ENCODE measurements around the gene MMADHC.

The MMADHC gene

DNA sequence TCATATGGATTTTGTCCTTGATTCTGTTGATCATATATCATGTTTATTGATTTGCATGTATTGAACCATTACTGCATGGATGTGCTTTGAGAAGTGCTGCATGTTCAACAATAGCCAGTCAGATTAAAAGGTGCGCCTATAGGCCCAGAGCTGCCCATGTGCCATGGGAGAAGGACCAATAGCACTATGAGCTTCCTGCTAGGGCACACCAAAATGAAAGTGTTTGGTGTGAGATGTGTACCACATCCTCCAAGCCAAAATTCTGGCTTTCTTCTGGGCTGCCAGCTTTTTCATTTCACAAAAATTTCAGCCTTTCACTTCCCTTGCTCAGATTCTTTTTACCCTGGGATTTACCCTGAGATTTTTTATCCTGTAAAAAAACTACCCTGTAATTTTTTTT lies 34.8 kb upstream of the MMADHC start:
- TF ChIP-seq, protein P1, sequence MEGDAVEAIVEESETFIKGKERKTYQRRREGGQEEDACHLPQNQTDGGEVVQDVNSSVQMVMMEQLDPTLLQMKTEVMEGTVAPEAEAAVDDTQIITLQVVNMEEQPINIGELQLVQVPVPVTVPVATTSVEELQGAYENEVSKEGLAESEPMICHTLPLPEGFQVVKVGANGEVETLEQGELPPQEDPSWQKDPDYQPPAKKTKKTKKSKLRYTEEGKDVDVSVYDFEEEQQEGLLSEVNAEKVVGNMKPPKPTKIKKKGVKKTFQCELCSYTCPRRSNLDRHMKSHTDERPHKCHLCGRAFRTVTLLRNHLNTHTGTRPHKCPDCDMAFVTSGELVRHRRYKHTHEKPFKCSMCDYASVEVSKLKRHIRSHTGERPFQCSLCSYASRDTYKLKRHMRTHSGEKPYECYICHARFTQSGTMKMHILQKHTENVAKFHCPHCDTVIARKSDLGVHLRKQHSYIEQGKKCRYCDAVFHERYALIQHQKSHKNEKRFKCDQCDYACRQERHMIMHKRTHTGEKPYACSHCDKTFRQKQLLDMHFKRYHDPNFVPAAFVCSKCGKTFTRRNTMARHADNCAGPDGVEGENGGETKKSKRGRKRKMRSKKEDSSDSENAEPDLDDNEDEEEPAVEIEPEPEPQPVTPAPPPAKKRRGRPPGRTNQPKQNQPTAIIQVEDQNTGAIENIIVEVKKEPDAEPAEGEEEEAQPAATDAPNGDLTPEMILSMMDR (IDR thresholded peaks at IDR 0.05), result no peak

DNA sequence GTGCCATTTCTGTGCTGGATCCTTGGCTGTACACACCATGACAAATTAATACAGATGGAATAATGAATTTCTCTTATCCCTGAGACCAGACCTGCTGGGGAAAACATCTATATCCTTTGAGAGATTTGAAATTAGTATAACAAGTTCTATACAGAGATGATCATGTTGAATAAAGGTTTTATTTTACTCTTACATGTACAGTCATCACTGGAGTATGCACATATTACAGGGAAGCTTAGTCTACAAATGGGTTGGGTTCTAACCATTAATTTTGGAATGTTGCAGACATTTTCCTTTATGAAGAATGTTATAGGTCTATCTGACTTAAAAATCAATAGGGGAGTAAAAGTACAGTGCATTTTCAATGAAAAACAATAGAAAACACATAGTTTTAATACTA lies 29.9 kb upstream of the MMADHC start:
- TF ChIP-seq, protein P1 (IDR thresholded peaks at IDR 0.05), result no peak

DNA sequence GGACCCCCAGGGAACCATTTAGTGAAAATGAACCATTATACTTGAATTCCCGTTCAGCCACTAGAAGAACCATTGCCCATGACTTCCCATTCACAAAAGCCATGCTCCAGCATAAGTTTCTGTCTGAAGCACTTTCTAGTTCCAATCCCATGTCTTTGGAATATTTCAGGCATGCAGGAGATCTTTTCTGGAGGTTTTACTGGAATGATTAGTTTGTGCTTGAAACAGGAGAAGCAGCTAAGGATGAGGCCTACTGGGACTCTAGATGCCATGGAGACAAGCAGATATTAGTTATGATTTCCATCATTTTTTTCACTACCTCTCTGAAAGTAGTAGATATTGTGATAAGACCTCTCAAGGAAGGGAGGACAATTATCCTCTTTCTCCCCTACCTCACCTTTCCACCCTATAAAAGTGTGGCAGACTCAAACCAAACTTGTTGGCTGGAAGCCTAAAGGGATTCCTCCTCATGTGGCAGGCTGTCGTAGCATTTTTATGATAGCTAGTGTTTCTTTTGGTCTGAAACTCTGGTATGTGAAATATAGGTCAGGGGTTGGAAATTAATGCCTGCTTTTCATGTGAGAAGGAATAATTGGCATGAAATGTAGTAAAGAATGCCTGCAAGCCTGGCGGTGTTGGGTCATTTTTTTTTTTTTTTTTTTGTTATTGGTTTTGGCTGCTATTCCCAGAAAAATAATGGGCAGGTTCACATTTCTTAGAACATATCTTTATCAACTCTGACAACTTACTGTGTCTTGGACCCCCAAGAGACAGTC lies 29.3 kb upstream of the MMADHC start:
- TF ChIP-seq, protein P1 (IDR thresholded peaks at IDR 0.05), result no peak

DNA sequence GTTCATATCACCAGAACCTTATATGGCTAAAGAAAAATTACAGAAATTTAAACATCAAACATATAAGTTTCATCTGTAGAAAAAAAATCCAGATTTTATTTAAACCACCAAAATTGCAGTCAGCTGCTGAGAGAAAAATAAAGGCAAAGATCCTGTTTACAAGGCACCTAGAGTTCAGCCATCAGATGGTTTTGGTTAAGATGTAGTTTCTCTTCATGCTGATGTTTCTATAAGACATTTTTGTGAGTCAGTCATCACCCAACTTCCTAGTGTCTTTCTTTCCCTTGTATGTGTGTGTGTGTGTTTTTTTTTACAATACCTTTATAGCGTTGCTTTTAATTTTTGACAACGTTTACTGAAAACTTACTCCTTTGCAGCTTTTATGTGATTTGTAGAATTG lies 26.1 kb upstream of the MMADHC start:
- TF ChIP-seq, protein P1 (IDR thresholded peaks at IDR 0.05), result no peak

DNA sequence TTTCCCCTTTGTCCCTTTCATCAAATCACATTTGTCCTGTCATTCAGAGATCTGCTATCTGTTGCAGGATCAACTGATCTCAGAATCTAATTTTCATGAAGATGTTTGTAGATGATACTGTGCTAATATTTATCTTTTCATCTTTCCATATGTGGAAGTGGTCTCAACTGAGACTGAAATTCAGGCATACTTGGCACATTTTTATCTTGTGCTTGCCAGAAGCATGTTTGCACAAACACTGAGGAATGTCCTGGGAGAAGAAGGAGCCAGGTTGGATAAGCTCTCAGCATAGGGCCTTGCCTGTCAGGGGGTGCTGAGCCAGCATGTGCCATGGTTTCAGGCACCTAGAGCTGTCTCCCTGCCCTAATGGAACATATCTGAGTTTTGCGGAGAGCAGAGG lies 24.5 kb upstream of the MMADHC start:
- TF ChIP-seq, protein P1 (IDR thresholded peaks at IDR 0.05), result no peak

DNA sequence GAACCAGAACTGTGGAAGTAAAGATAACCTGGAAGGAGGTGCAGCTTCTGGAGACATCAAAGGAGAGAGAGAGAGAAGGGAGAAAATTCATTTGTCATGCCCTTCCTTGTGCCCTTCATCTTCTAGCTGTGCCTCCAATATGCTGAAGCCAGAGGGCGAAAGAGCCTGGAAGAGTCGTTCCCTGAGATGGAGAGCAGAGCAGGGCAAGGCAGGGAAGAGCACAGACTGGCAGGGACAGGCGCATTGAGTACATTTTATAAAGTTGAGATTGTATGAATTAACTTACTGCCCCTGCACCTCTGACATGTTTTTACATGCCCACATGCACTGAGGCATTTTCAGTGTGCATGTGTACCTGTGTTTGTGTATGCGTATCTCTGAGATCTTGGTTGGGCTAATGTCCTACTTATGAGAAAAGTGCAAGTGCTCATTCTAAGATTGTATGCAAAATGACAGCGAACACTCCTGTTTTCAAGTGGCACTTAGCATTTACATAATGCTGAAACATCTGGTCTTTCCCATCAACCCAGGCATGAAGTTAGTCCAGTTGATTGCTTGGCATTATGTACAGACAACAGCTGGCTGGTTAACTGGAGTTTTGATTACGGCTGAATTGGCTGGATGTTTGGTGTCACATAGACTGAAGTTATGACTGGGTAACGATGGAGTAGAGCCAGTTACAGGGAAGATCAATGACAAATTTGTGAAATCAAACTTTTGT lies 23.7 kb upstream of the MMADHC start:
- TF ChIP-seq, protein P1 (IDR thresholded peaks at IDR 0.05), result no peak

DNA sequence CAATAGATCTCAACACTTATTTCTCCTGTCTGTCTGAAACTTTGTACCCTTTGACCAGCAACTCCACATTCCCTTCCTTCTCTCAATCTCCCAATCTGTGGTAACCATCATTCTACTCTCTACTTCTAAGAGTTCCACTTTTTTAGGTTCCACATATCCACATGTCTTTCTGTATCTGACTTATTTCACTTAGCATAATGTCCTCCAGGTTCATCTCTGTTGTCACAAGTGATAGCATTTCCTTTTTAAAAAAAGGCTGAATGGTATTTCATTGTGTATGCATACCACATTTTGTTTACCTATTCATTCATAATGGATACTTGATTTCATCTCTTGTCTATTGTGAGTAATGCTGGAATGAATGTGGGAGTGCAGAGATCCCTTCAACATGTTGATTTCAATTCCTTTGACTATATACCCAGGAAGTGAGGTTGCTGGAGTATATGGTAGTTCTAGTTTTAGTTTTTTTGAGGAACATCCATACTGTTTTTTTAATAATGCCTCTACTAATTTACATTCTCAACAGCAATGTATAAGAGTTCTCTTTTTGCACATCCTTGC lies 18.8 kb upstream of the MMADHC start:
- TF ChIP-seq, protein P1 (IDR thresholded peaks at IDR 0.05), result no peak
